Measurements from ENCODE around the gene GCN1.

DNA sequence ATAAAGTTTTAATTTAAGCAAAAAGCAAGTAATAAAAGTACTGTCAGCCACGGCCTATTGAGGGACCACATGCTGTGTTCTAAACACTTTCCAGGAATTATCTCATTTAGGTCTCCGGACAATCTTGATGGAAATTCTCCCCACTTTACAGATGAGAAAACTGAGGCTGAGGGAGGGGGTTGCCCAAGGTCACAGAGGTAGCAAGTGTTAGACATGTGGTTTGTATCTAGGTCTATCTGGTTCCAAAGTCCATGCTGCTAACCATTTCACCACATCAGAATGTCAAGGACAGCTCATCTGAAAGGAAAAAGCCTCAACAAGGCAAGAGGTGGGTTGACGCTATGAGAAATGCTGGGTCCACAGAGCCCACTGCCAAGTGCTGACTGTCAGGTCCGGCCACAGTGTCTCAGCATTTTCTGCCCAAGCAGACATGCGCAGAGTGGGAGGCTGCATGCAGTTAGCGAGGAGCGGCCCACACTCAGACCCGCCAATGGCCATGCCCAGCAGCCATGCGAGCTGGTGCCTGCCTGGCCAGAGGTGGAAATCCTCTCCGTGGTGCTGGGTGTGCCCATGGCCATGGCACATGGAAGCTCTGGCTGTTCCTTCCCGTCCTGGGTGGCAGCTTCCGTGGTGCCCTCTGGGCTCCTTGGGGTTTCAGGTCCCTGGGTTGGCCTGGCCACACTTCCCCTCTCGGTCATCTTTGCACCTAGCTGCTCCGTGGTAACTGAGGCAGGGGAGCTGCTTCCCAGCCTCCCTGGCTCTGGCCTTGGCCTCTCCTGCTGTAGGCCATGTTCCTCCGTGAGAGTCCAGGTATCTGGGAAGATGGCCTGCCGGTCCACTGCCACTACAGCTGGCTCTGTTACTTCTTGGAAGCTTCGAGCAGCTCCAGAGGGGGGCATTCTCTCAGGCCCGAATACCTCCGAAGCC, 24.4 kb upstream of the GCN1 start:
- TF ChIP-seq POLR2A (IDR thresholded peaks at IDR 0.05), result no peak
- TF ChIP-seq, protein P1, sequence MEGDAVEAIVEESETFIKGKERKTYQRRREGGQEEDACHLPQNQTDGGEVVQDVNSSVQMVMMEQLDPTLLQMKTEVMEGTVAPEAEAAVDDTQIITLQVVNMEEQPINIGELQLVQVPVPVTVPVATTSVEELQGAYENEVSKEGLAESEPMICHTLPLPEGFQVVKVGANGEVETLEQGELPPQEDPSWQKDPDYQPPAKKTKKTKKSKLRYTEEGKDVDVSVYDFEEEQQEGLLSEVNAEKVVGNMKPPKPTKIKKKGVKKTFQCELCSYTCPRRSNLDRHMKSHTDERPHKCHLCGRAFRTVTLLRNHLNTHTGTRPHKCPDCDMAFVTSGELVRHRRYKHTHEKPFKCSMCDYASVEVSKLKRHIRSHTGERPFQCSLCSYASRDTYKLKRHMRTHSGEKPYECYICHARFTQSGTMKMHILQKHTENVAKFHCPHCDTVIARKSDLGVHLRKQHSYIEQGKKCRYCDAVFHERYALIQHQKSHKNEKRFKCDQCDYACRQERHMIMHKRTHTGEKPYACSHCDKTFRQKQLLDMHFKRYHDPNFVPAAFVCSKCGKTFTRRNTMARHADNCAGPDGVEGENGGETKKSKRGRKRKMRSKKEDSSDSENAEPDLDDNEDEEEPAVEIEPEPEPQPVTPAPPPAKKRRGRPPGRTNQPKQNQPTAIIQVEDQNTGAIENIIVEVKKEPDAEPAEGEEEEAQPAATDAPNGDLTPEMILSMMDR (IDR thresholded peaks at IDR 0.05), result no peak

Data from body of pancreas (tissue), 4 donors.